ENCODE measurements around the gene UBXN2A.
"Not testable (repeated sequence)": the region's sequence is repeated elsewhere in the genome, so short reads cannot be mapped to it uniquely, and the experiment has no call there.

Gene UBXN2A

DNA sequence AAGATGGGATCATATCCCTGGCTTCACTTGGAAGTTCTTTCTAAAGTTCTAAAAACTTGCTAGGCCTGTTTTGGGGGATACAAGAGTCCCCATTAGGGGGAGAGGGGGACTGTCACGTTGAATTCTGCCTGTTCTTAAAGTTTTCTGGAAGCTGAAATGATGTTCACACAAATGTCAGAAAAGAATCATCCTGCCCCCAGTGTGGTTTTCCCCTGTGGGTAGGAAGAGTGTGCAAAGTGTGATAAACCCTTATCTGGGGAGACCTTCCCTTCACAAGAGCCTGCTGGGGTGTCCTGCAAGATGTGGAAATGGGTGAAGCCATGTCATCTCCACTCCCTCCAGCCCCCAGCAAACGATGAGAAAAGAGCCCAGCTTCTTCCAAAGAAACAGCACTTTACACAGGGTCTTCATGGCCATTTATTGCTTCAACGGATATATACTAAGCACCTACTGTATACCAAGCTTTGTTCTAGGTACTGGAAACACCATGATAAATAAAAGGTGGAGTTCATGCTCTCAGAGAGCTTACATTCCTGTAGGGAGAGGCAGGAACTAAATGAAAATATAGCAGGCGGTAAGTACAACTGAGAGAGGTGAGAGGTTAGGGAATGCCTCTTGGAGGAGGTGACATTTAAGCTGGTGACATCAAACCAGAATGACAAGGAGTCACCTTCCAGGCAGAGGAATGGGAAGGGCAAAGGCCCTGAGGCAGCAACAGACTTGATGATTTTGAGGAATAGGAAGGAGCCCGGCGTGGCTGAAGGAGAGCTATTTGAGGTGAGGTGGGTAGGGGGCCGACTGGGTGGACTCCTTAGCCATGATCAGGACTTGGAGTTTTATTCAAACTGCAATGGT lies 71.2 kb downstream of the UBXN2A start:
- DNase-seq (ENCODE audit: low read depth in 1 of 2, low spot score in 1 of 2) = no peak

DNA sequence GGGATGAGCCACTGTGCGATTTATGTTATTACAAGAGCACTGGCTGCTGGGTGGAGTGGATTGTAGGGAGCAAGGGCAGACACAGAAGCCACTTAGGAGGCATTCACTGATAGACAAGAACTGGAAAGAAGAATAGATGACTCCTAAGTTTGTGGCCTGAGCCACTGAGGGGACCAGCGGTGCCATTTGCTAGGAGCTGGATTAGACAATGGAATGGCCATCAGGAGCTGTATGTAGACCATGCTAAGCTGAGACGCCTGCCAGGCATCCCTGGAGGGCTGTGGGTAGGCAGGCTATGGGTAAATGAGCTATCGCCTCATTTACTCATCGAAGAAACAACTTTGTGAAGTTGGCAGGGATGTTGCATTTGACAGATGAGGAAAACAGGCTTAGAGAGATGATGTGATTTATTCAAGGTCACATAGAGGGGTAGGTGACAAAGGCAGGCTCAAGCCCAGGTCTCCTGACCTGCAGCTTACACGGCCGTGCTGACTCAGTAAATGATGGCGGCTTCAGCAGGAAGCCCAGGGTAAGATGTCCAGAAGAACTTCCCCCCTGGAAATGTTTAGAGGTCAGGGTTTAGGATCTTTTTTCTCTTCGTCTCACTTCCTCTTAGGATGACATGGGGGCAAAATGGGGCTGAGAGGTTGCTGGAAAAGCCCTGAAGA lies 72.4 kb downstream of the UBXN2A start:
- no peak for DNase-seq (ENCODE audit: low read depth in 1 of 2, low spot score in 1 of 2)

DNA sequence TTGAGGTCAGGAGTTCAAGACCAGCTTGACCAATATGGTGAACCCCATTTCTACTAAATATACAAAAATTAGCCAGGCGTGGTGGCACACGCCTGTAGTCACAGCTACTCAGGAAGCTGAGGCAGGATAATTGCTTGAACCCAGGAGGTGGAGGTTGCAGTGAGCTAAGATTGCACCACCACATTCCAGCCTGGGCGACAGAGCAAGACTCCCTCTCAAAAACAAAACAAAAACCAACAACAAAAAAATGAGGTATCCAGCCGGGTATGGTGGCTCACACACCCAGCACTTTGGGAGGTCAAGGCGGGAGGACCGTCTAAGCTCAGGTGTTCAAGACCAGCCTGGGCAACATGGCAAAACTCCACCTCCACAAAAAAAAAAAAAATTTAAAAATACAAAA lies 74.6 kb downstream of the UBXN2A start:
- not testable (repeated sequence) for DNase-seq (ENCODE audit: low read depth in 1 of 2, low spot score in 1 of 2)

DNA sequence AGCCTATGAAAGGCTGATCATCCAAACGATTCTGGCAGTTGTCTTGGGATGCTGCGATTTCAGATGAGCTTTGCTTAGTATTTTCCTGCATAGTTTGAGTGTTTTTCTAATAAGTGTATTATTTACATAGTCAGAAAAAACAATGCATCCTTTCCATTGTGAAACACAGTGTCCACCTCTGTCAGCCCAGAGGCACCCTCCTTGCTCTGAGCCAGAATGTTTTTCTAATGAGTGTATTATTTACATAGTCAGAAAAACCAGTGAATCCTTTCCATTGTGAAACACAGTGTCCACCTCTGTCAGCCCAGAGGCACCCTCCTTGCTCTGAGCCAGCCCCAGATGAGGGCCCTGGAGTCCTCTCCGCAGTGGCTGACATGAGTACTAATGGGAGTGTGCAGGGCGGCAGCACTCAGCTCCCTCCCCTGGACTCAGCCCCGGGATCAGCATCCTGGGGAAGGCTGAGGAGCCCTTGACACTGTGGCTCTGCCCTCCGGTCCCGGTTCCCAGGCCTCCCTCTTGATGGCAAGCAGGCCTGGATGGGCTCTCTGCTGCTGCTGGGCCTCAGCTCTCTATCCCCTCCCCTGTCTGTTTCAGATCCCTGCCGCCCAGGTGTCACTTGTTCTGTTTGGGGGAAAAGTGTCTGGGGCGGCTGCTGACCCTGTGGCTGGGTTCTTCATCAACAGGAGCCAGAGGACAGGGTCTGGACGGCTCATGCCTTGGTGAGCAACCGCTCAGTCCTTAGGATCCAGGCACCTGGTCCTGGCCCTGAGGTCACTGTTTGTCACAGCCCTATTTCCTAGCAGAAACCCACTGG lies 75.5 kb downstream of the UBXN2A start:
- no peak for DNase-seq (ENCODE audit: low read depth in 1 of 2, low spot score in 1 of 2)

DNA sequence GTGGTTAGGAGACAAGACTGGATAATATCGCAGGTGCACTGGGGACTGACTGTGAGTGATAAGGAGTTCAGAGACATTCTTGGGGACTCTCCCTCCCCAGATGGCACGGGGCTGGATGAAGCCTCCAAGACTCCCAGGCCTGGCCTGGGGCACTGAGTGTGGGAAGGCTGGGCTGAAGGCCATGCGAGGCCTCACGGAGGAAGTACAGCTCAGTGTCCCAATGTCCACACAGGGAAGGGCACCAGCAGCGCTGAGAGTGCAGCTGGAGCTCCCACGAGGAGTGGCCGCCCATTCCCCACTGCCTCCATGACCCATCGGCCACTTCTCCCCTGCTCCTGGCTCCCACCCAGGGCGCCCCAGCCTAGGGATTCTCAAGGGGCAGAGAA lies 76.1 kb downstream of the UBXN2A start:
- no peak for DNase-seq (ENCODE audit: low read depth in 1 of 2, low spot score in 1 of 2)

DNA sequence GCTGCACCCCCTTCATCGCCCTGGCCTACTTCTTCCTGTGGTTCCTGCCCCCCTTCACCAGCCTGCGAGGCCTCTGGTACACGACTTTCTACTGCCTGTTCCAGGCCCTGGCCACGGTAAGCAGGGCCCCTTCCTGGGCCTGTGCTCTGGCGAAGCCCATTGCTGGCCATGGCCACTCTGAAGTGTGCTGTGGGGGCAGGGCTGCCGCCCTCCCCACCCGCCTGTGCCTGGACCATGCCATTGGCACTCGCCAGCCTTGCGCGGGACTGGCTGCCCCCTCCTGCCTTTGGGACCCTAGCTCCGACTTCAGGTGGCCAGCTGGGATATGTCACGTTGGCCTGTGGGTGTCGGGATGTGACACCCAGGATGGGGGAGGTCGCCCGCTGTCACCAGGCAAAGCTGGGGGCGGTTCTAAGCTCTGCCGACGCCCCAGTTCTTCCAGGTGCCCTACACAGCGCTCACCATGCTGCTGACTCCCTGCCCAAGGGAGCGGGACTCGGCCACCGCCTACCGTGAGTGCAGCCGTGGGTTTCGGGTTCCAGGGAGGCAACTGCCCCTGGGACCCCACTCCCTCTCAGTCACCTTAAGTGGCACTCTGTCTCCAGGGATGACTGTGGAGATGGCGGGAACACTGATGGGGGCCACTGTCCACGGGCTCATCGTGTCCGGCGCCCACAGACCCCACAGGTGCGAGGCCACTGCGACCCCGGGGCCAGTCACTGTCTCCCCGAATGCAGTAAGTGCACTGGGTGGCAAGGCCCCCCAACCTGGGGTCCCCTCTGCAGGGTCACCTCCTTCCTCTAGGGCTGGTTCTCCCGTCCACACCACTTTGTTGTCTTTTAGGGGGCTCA lies 76.8 kb downstream of the UBXN2A start:
- DNase-seq (ENCODE audit: low read depth in 1 of 2, low spot score in 1 of 2) = no peak

DNA sequence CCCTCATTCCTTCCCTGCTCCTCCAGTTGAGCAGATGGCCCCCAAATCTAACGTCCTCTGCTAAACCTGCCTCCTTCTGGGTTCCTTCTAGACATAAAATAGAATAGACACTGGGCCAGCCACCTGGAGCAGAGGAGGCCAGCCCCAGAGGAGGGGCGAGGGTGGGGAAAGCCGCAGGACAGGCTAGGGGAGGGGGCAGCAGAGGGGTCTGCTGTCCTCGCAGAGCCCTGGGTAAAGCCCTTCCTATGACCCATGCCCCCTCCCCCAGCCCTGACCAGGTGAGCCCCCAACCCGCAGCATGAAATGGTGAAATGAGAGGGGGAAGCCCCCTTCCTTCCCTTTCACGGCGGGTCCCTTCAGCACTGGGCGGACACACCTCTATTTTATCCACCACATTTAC lies 77.4 kb downstream of the UBXN2A start:
- no peak for DNase-seq (ENCODE audit: low read depth in 1 of 2, low spot score in 1 of 2)

DNA sequence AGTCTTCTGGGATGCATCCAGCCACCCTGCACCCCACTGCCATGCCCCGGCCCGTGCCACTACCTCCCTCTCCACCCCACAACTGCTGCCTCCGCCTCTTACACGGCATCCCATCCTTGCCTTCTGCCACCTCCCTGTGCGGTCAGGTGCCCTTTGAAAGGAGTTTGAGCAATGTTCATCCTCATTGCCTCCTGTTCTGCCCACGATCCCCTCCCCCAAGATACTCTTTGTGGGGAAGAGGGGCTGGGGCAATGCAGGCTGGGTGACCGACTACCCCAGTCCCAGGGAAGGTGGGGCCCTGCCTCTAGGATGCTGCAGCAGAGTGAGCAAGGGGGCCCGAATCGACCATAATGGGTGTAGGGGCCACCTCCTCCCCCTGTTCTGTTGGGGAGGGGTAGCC lies 78.0 kb downstream of the UBXN2A start:
- no peak for DNase-seq (ENCODE audit: low read depth in 1 of 2, low spot score in 1 of 2)

DNA sequence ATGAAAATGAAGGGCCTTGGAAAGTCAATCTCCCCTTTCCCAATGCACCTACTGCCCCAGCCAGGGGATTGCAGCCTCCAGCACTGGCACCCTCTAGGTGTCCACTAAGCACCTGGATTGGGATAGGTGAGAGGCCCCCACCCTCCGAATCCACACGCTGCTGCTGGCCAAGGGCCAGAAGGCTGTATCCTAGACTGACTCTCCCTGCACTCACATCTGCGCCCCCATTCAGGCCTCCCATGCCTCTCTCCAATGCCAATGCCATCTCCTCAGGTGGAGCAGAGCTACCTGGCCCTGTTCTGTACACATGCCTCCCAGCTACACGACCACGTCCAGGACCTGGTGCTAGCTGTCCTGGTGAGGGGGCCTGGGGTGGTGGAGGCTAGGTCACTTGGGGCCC lies 79.5 kb downstream of the UBXN2A start:
- DNase-seq (ENCODE audit: low read depth in 1 of 2, low spot score in 1 of 2) = no peak

DNA sequence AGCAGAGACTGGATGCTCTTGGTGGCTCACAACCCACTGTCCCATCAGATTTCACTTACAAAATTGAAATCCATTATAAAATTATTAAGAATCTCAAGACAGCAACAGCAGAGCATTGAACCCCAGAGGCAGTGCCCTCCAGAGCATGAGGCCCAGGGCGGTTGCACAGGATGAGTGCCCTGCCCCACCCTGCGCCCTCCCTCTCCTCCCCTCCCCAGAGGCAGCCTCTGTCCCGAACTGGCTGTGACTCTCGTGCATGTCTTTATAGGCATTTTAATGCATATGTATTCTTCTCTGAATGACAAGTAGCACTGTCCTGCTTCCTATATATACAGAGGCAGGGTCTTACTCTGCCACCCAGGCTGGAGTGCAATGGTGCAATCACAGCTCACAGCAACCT lies 80.0 kb downstream of the UBXN2A start:
- no peak for DNase-seq (ENCODE audit: low read depth in 1 of 2, low spot score in 1 of 2)

DNA sequence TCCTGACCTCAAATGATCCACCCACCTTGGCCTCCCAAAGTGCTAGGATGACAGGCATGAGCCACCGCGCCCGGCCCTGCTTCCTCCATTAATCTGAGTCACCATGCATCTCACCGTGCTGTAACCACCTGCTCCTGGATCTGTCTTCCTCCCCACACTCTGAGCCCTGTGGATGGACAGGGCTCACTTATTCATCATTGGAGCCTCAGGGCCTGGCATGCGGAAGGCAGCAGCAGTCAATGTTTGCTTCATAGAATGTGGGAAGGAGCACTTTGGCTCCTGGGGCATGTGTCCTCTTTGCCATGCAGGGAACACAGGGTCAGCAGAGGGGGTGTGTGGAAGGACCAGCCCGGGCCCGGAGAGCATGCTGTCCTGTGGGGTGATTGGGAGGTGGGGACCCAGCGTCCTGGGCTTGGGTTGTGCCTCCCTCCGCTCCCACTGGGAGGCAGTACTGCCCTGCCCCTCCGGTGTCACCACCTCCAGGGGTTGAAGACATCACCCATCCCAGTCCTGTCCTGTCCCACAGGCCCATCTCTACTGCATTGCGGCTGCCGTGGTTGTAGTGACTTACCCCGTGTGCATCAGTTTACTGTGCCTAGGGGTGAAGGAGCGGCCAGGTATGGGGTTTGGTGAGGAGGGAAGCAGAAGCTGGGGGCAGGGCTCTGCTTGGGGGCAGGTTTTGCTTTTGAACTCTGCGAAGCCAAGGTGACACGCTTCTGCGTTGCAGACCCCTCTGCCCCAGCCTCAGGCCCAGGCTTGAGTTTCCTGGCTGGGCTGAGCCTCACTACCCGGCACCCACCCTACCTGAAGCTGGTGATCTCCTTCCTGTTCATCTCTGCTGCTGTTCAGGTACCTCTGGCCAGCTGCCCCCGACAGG lies 81.1 kb downstream of the UBXN2A start:
- no peak for DNase-seq (ENCODE audit: low read depth in 1 of 2, low spot score in 1 of 2)

DNA sequence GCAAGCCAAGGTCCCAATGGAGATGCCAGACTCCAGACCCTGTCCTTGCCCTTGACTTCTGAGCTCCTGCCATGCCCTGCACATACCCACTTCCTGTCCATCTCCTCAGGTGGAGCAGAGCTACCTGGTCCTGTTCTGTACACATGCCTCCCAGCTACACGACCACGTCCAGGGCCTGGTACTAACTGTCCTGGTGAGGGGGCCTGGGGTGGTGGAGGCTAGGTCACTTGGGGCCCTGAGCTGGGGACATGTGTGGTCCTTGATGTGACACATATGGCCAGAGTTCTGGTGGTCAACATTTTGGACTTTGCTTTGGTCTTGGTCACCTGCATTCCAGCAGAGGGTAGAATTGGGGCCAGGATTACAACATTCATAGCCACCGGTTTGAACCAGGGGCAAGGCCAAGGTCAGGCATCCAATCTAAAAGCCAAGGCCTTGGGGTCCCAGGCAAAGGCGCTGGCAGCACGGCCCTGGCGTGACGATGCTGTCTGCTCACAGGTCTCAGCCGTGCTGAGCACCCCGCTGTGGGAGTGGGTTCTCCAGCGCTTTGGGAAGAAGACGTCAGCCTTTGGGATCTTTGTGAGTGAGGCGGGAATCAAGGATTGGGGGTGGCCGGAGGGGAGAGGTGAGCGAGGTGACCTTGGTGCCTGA lies 82.2 kb downstream of the UBXN2A start:
- no peak for DNase-seq (ENCODE audit: low read depth in 1 of 2, low spot score in 1 of 2)

DNA sequence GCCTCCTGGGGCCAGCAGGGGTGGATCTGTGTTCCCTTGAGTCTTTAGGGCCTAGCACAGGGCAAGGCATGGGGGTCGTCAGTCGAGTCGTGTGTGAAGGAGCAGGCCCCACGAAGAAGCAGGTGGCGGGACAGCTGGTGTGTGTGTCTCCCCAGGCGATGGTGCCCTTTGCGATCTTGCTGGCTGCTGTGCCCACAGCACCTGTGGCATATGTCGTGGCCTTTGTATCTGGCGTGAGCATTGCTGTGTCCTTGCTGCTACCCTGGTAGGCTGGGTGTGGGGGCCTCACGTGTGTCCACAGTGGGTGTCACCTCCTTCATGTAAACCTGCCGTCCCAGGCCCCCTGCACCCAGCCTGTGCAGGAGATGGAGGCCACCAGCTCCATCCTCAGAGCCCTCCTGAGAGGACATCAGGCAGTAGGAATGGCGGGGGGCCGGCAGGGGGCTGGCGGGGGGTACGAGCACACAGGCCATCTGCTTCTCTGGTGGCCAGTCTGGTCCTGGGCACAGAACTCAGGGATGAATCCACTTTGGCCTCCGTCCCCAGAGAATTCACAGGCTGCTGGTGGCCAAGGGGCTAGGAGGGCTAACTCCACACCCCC lies 82.8 kb downstream of the UBXN2A start:
- DNase-seq (ENCODE audit: low read depth in 1 of 2, low spot score in 1 of 2) = no peak

DNA sequence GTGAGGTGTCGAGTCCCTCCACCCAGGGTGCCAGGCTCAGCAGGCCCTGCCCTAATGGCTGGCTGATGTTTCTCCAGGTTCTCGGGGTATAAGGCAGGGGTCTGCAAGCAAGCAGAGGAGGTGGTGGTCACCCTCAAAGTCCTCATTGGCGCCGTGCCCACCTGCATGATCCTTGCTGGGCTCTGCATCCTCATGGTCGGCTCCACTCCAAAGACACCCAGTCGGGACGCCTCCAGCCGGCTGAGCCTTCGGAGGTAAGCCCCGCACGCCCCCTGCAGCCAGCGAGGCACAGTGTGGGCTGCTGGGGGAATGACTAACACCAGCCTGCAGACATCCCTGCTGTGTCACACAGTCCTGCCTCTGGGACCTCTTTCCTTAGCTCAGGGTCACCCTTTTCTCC lies 83.8 kb downstream of the UBXN2A start:
- no peak for DNase-seq (ENCODE audit: low read depth in 1 of 2, low spot score in 1 of 2)

DNA sequence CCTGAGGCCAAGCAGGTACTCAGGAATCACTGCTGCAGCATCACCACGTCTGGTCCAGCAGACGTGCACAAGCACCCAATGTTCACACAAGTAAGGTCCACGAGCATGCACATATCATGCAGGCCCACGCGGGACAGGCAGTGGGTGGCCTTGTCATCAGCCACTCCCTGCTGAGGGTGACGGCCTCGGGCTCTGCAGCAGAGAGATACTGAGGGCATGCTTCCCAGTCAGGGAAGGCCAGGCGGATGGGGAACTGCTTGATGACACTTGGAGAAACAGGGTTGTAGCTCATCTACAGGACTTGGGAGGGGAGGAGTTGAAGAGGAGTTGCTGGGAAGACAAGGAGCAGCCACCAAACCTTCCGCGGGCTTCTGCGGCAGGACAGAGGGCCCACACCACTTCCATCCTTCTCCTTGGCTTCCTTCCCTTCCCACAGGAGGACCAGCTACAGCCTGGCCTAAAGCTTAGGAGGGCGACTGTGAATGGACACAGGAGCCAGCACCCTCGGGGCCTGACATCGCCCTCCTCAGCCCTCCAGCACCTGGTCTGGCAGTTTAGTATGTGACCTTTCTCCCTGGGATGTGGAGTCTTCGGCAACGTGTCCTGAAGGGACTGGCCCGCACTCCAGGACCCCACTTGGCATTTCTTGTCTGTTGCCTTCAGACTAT lies 84.9 kb downstream of the UBXN2A start:
- DNase-seq (ENCODE audit: low read depth in 1 of 2, low spot score in 1 of 2) = no peak

DNA sequence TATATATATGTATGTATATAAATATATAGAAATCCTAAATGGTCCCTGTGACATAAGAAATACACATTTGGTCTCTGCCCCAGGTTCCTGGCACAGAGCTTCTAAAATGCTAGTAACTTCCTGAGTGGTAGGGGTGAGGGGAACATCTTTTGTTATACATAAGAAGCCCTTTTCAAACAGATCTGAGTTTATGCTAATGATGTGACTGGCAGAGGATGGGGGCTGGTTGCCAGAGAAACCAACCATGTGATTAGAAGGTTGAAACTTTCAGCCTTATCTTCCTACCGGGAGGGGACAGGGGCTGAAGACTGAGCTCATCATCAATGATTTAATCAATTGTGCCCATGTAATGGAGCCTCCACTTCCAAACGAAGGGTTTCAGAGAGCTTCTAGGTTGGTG lies 86.0 kb downstream of the UBXN2A start:
- no peak for DNase-seq (ENCODE audit: low read depth in 1 of 2, low spot score in 1 of 2)

DNA sequence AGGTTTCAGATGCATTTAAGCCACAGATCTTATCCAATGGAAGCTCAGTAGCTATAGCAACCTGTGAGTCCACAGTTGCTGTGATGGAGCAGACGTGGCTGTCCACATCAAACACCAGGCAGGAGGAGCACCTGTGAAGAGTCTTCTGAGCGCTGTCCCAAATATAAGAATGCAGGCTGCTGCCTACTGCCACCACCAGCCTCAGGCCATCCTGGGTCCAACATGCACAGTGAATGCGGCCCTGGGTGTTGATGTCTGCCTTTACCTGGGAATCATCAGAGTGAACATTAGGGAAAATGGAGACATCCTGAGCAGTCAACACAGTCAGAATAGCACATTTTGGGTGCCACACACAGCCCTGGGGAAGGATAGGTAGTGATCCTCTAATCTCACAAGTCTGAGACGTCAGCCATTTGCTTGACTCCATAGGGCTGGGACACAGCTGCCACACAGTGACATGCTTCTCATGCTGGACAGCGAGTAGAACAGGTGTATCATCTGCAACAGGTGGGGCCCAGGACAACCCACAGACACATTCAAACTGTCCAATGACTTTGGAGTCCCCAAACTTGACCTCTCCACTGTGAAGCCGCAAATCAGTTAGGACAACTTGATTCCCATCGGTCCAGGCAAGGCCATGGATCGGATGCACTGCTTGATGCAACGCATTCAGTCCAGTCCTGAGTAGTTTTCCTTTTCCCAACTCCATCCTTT lies 98.7 kb downstream of the UBXN2A start:
- DNase-seq (ENCODE audit: low read depth in 1 of 2, low spot score in 1 of 2) = no peak

DNA sequence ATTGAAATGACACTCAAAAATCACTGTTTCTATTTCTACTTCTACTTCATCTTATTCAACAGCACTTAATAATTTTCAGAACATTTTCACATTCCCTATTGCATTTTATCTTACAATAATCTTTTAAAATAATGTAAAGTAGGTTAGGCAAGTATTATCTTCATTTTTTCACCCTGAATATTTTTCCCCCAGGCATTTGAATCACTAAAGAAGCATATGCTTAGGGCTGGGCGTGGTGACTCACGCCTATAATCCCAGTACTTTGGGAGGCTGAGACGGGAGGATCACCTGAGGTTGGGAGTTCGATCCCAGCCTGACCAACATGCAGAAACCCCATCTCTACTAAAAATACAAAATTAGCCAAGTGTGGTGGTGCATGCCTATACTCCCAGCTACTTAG lies 100.2 kb downstream of the UBXN2A start:
- no peak for DNase-seq (ENCODE audit: low read depth in 1 of 2, low spot score in 1 of 2)

Data from activated CD4-positive, alpha-beta T cell treated with anti-CD3 and anti-CD28 coated beads, Interleukin-2, amount 50 U/mL, for 24 hours (primary cell).